NCI-H1417 treated with DMSO at 0.1 percent for 48 hours (cell line): ENCODE data around the gene UNC13B.

Experiments
- DNase-seq: peaks from one replicate; lab custom pipeline; 2025; lab: John Stamatoyannopoulos, UW

Gene UNC13B

DNA sequence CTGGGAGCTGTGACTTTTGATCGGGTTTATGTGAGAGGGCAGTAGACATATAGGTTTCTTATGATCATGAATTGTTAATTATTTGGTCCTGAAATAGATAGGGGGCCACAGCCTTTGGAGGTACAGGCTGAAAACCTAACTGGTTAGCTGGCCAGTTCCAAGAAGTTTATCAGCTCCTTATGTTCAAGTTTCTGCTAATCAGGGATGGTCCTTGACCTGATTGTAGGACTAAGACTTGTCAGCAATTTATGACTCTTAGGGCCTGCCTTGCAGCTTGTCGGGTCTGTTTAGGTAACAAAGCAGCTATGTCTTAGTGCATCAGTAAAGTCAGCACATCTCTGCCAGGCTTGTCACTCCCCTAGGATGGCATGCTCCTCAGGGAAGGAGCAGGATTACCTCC is 176.3 kb downstream of the UNC13B start:
- no peak for DNase-seq

DNA sequence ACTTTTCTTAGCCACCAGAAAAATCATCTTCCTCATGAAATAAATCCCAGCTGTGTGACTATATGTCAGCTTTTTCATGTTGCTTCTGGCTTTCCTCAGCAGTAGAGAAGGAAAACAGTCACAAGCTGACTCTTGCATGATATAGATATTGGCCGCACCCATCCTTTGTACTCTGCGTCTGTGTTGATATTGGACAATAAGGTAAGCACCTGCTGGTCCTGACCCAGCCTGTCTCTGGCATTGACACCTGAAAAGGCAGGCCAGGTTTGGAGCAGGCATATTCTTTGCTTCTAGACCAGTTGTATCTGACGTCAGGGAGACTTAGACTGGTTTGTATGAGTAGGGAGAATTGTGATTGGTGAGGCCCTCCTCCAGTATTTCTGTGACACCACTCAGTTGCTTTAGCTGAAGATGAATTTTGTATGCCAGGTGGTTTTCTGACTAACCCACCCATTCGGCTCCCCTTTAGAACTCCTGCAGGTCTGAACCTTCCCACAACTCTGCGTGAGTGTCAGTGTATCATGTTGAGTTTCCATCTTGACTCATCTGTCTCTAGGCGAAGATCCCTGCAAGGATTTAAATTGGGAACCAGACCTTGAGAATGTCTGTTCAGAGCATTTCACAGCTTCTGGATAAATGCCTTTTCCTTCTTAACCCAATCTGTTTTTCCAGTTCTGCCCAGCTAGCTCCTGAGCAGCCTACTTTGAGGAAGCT is 176.9 kb downstream of the UNC13B start:
- no peak for DNase-seq

DNA sequence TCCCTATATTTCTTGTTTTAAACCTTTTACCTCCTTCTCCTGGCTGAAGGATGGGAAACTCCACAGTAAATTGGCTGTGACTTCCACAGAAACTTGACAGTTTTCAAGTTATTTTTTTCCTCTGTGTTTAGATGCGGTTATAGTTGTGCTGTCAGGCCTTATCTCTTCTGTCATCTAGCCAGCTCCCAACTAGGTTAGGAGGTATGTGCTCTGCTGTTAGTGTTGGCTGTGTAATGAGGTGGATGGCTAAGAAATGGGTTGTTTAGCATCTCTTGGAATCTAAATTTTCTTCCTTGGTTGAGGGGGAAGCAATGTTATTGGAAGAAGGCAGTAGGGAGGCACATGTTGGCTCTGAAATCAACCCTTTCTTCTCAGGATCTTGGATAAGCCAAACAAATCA is 178.2 kb downstream of the UNC13B start:
- no peak for DNase-seq

DNA sequence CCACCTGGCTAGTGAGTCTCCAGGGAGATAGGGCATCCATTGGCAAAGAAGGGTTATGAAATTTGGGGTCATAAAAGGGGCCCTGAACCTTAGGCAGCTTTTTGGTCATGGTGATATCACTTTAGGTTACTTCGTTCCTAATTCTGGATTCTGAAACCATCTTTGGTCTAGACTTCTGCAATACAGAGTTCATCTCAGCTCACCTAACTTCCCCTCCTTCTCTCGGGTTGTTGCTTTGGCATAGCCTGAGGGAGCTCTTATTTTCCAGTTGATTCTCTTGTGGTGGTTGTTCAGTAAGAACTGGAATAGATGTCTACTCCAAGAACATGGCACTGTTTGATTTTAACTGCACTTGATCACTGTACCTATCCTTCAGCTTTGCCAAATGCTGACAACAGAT is 179.2 kb downstream of the UNC13B start:
- no peak for DNase-seq

DNA sequence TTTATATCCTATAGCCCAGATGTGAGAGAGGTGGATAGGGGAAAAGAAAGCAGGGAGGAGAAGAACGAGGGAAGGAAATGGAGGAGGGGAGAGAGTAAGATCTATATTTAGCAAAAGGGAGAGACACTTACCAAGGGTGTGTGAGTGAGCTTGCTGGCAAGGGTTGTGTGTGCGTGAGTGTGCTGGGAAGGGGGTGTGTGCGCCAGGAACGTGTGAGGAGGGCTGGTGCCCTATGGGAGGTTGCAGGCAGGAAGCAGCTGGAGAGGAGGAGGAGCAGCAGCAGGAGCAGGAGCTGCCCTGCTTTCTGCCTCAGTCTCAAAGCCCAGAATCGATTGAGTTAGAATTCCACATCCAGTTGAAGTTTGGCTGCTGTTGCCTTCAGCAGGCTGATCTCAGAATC is 179.8 kb downstream of the UNC13B start:
- DNase-seq: no peak

GRCh38 chr9:35342221-35342958 is 180.6 kb downstream of the UNC13B start:
- DNase-seq: no peak

DNA sequence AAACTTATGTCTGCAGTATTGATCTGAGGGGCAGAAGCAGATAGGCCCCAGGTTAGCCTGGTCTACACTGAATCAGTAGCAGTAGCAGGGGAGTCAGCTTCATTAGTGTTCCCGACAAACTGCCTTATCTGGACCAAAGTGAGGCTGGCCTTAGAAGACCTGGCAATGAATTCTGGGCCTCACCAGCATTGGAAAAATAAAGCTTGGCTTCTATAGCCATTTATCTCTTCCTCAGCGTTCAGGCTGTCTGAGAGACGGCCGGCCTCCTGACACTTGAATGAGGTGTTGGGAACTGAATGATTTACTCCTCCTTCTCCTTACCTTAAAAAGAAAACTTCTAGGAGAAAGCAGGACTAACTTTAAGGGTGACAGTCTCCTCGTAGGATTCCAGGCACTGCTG is 186.3 kb downstream of the UNC13B start:
- no peak for DNase-seq

- DNase-seq: no peak
These were observed 187.6 kb downstream of the UNC13B start for GRCh38 chr9:35349287-35349990.

- no peak for DNase-seq
These were observed 188.4 kb downstream of the UNC13B start for GRCh38 chr9:35350212-35350611.

GRCh38 chr9:35350827-35351549 is 189.2 kb downstream of the UNC13B start:
- DNase-seq: no peak

GRCh38 chr9:35353731-35354365 is 192.0 kb downstream of the UNC13B start:
- no peak for DNase-seq

DNA sequence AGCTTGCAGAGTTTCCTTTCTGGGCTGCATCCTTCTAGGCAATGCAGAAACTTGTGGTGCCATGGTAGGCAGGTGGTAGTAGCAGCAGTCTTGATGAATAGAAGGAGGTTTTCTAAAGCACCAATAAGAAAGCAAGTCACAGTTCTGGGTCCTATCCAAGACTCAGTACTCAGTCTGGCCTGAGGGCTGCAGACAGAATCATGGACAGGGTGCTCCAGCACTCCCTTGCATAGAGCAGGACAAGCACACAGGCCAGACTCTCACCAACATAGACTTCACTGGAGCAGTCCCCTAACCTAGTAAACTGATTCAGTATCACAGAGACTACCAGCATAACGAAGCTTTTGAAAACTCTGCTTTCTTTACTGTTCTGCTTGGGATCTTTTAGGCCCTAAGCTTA is 194.1 kb downstream of the UNC13B start:
- no peak for DNase-seq

- DNase-seq: no peak
These were observed 195.3 kb downstream of the UNC13B start for GRCh38 chr9:35357116-35357515.

GRCh38 chr9:35357826-35358225 is 196.0 kb downstream of the UNC13B start:
- DNase-seq: no peak

GRCh38 chr9:35364817-35365585 is 203.2 kb downstream of the UNC13B start:
- DNase-seq: no peak

GRCh38 chr9:35366627-35367026 is 204.8 kb downstream of the UNC13B start:
- no peak for DNase-seq

DNA sequence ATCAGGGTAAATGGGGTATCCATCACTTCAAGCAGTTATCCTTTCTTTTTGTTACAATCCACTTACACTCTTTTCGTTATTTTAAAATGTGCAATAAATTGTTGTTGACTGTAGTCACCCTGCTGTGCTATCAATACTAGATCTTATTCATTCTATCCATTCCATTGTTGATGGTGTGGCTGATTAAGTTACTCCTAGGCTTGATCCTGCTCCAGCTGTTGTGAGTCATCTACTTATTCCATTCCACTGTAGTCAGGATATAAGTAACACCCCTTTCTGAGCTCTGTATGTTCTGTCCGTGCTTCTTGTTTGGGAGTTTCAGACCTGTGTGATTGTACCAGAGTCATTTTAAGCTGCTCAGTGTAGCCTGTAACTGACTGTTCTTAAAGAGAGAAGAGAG is 205.6 kb downstream of the UNC13B start:
- DNase-seq: no peak

DNA sequence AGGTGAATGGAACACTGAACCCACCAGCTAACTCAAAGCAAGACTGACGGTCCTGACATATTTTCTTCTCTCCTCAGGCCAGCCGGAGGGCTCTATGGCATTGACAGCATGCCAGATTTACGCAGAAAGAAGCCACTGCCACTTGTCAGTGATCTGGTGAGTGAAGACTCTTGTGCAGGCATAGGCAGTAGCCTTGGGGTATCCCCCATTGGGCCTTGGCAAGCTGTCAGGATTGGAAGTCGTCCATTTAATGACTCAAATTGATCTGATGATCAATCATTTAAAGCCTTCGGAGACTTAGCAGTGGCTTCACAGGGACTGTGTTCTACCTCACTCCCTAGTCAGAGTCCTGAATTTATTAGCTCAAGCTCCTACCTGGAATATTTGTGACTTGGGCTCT is 208.4 kb downstream of the UNC13B start:
- DNase-seq: no peak

DNA sequence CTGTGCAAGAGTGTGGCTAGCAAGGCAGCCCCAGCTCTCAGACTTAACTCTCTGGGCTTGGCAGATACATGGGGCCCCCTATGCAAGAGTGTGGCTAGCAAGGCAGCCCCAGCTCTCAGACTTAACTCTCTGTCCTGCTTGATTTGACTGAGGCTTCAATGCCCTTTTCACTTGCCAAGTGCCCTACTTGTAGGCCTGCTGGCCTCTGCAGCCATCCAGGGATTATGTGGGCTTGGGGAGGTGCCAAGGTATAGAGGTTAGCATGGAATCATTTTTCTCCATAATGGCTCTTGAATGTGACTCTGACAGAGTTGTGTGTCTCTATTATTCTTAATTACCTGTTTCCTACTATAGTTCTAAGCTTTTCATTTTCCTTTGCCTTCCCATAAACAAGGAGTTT is 212.6 kb downstream of the UNC13B start:
- no peak for DNase-seq

DNA sequence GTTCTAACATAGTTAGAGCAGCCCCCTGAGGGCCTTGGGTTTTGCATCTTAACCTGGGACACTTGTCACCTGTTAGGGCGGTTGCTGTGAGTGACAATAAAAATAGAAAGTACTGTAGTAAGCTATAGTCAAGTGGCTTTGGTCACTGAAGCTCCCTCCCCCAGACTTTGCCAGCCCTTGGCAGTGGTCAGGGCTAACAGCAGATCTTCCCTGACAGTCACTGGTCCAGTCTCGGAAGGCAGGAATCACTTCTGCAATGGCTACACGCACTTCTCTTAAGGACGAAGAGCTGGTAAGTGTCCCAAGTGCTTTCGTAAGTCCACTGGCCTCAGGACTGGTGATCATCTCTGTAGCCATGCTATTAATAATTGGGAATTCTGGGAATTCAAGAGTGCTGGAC is 213.1 kb downstream of the UNC13B start:
- DNase-seq: no peak

- no peak for DNase-seq
These were observed 218.2 kb downstream of the UNC13B start for GRCh38 chr9:35380039-35380438.
